ENCODE results near the gene MMP11. TPM values are rescaled to one million over a fixed set of nuclear protein-coding genes. Genes with fewer than 3 reads are reported as not detected.
A peak's percentile ranks its signal among the peaks of the same experiment; 100 is the strongest.

MMP11 gene
- total and polyA plus RNA-seq, 2 of the 13 experiments (the other 11 are each of a cell fraction or from before 2014, with no cell fraction given): 8.9 to 28.6 TPM

GRCh38 chr22:23789638-23790037, 17.0 kb downstream of the MMP11 start (continued):
- peak; percentile 36; the same call in 1 of the 2 replicates for TF ChIP-seq ARID4A (CRISPR knock-in tag; IDR thresholded peaks at IDR 0.05; ENCODE audit: borderline replicate concordance)
- TF ChIP-seq ATM (IDR thresholded peaks at IDR 0.05; ENCODE audit: borderline replicate concordance): no peak
- TF ChIP-seq DNMT3B (CRISPR knock-in tag; conservative IDR thresholded peaks at IDR 0.05): no peak
- TF ChIP-seq TCF7L2 (IDR thresholded peaks at IDR 0.05; ENCODE audit: low read depth, low read length): no peak
- no peak for TF ChIP-seq ZNF460 (CRISPR knock-in tag; IDR thresholded peaks at IDR 0.05; ENCODE audit: borderline replicate concordance)
- no peak for TF ChIP-seq ZNF317 (CRISPR knock-in tag; IDR thresholded peaks at IDR 0.05)
- TF ChIP-seq ZBED4 (CRISPR knock-in tag; IDR thresholded peaks at IDR 0.05; ENCODE audit: borderline replicate concordance): 0 out of 2 replicates have a peak, but pooled peaks have one; percentile 14
- no peak for TF ChIP-seq KIAA2018 (CRISPR knock-in tag; IDR thresholded peaks at IDR 0.05; ENCODE audit: borderline replicate concordance)
- peak; percentile 45; the same call in 1 of the 2 replicates for TF ChIP-seq RXRB (CRISPR knock-in tag; IDR thresholded peaks at IDR 0.05; ENCODE audit: borderline replicate concordance)
- TF ChIP-seq XRCC5 (optimal IDR thresholded peaks at IDR 0.05; ENCODE audit: low read length): peak; percentile 77
- no peak for TF ChIP-seq KAT7 (CRISPR knock-in tag; IDR thresholded peaks at IDR 0.05; ENCODE audit: borderline replicate concordance)
- no peak for TF ChIP-seq ZNF773 (CRISPR knock-in tag; IDR thresholded peaks at IDR 0.05; ENCODE audit: borderline replicate concordance)
- TF ChIP-seq NFIC (IDR thresholded peaks at IDR 0.05; ENCODE audit: low read length): no peak
- no peak for TF ChIP-seq EZH2 (conservative IDR thresholded peaks at IDR 0.05; ENCODE audit: low read depth, low read length)
